HL-60 (cell line): Measurements from ENCODE around the gene CEP63.

Experiments
- CTCF ChIP-seq: IDR thresholded peaks from one replicate; pipeline ENCODE4 v1.5.1; 2011; ENCODE audit warnings: low read length, control low read depth, inconsistent platforms; ENCODE audit not compliant: insufficient read depth
- POLR2AphosphoS5 ChIP-seq: IDR thresholded peaks from 2 replicates; pipeline ENCODE4 v1.6.1; 2012; ENCODE audit warnings: low read depth

- TF ChIP-seq CTCF (no peak), POLR2AphosphoS5 (no peak)
Observed at GRCh38 chr3:134592806-134593205, 106.9 kb downstream of the CEP63 start.
